GM12878 (cell line): ENCODE measurements around the gene FAM78A. TPM values are rescaled to one million over a fixed set of nuclear protein-coding genes. Genes with fewer than 3 reads are reported as not detected.

Experiments used
- ATAC-seq: fragments of 200-7000 bp; cut with Tn5 transposase; 3 replicates; pipeline ENCODE4 v1.9.1; 2020; ENCODE audit warnings: mild to moderate bottlenecking, moderate library complexity
- BruUV-seq: library from RNA; stranded (reverse); fragments of 400-500 nt; replicated peaks from 2 replicates; lab custom pipeline; 2021; lab: Mats Ljungman, UMichigan
- CTCF ChIA-PET: fragments of 300-600 bp; sonication (Branson Sonifier 250); formaldehyde crosslinking; extraction: SDS; loops from one replicate; lab custom pipeline; 2021; ENCODE audit warnings: inconsistent platforms; lab: Yijun Ruan, JAX
- POLR2A ChIA-PET: fragments of 350-600 bp; formaldehyde crosslinking; extraction: SDS; loops from one replicate; lab custom pipeline; 2021; ENCODE audit warnings: inconsistent platforms; lab: Charles Lee
- RAD21 ChIA-PET: fragments of 300-600 bp; sonication (Branson Sonifier 250); formaldehyde crosslinking; loops from one replicate; lab custom pipeline; 2023; ENCODE audit warnings: antibody characterized with exemption; ENCODE audit not compliant: unreplicated experiment; lab: Charles Lee
- SMC1A ChIA-PET: fragments of 300-600 bp; sonication (Branson Sonifier 250); formaldehyde crosslinking; loops from one replicate; lab custom pipeline; 2023; ENCODE audit not compliant: unreplicated experiment, uncharacterized antibody; lab: Charles Lee
- DNase-seq: peaks from one replicate; pipeline ENCODE4 v3.0.0-alpha.2; 2011; ENCODE audit warnings: low read depth, low spot score
- FAIRE-seq: peaks from 3 replicates; lab custom pipeline; 2011; peaks lifted over from hg19 to GRCh38; lab: Jason Lieb, UNC
- H2AFZ ChIP-seq: 2 replicates; pipeline ENCODE4 v1.6.0; 2011; ENCODE audit warnings: low read depth, low read length, control low read depth; ENCODE audit not compliant: control insufficient read depth
- H3K27ac ChIP-seq: 2 replicates; pipeline ENCODE4 v1.5.1; 2011; ENCODE audit warnings: control low read depth; ENCODE audit not compliant: control insufficient read depth, insufficient read depth
- H3K27me3 ChIP-seq, 2 experiments: replicated peaks in 1 of 2; 2 replicates each; pipeline versions ENCODE4 v1.6.0 to v1.6.1; 2011; ENCODE audit warnings: low read length in 1 of 2; ENCODE audit not compliant: control insufficient read depth in 2 of 2, insufficient read depth in 2 of 2
- H3K36me3 ChIP-seq, 2 experiments: 2 replicates each; pipeline ENCODE4 v1.5.1; 2011; ENCODE audit warnings: low read length in 1 of 2; ENCODE audit not compliant: control insufficient read depth in 2 of 2, insufficient read depth in 2 of 2
- H3K4me1 ChIP-seq: 2 replicates; pipeline ENCODE4 v1.6.1; 2011; ENCODE audit warnings: mild to moderate bottlenecking, low read length, moderate library complexity, mixed read lengths; ENCODE audit not compliant: control insufficient read depth, insufficient read depth
- H3K4me2 ChIP-seq: 2 replicates; pipeline ENCODE4 v1.6.0; 2011; ENCODE audit warnings: control low read depth; ENCODE audit not compliant: control insufficient read depth, insufficient read depth
- H3K4me3 ChIP-seq: fragments of 200-600 bp; sonication (generic); 2 replicates; pipeline ENCODE4 v1.5.1; 2016
- H3K79me2 ChIP-seq: 2 replicates; pipeline ENCODE4 v1.6.0; 2011; ENCODE audit warnings: low read length; ENCODE audit not compliant: control insufficient read depth, insufficient read depth
- H3K9ac ChIP-seq: 2 replicates; pipeline ENCODE4 v1.8.0; 2011; ENCODE audit warnings: low read length, control low read depth, mixed read lengths; ENCODE audit not compliant: control insufficient read depth, insufficient read depth
- H3K9me3 ChIP-seq: replicated peaks from 3 replicates; pipeline ENCODE4 v1.5.1; 2011; ENCODE audit warnings: mild to moderate bottlenecking, low read length; ENCODE audit not compliant: control insufficient read depth, insufficient read depth
- H4K20me1 ChIP-seq: 2 replicates; pipeline ENCODE4 v1.6.0; 2011; ENCODE audit not compliant: control insufficient read depth, insufficient read depth
- ATF2 ChIP-seq: IDR thresholded peaks from 2 replicates; pipeline ENCODE4 v1.6.1; 2012; ENCODE audit warnings: low read length, inconsistent platforms
- CBX5 ChIP-seq: sonication (generic); IDR thresholded peaks from 2 replicates; pipeline ENCODE4 v1.6.1; 2016; ENCODE audit warnings: low read depth, moderate library complexity, mild to moderate bottlenecking, inconsistent platforms
- HDGF ChIP-seq: fragments of 450-650 bp; IDR thresholded peaks from 2 replicates; pipeline ENCODE4 v1.6.1; 2016; ENCODE audit warnings: antibody characterized with exemption
- HSF1 ChIP-seq: fragments of 150-350 bp; IDR thresholded peaks from 2 replicates; pipeline ENCODE4 v1.6.1; 2014; ENCODE audit warnings: mild to moderate bottlenecking, low read depth, low read length
- JUND ChIP-seq: IDR thresholded peaks from 2 replicates; pipeline ENCODE4 v1.6.1; 2012; ENCODE audit warnings: low read depth, mild to moderate bottlenecking, low read length, improper control_type of control experiment, moderate library complexity
- KDM1A ChIP-seq: fragments of 200-600 bp; sonication (generic); IDR thresholded peaks from 2 replicates; pipeline ENCODE4 v1.6.1; 2016; ENCODE audit warnings: borderline replicate concordance
- LARP7 ChIP-seq: fragments of 450-650 bp; IDR thresholded peaks from 2 replicates; pipeline ENCODE4 v1.6.1; 2017; ENCODE audit warnings: mild to moderate bottlenecking
- MEF2B ChIP-seq: fragments of 450-650 bp; IDR thresholded peaks from 2 replicates; pipeline ENCODE4 v1.6.1; 2018; ENCODE audit warnings: mild to moderate bottlenecking, moderate library complexity; ENCODE audit not compliant: partially characterized antibody, poor library complexity, severe bottlenecking
- MYC ChIP-seq: IDR thresholded peaks from 2 replicates; pipeline ENCODE4 v1.6.1; 2011; ENCODE audit warnings: mild to moderate bottlenecking, low read length, moderate library complexity, inconsistent platforms; ENCODE audit not compliant: insufficient read depth, insufficient replicate concordance, insufficient read length, severe bottlenecking
- RFX5 ChIP-seq: IDR thresholded peaks from 2 replicates; pipeline ENCODE4 v1.6.1; 2011; ENCODE audit warnings: low read depth, low read length, improper control_type of control experiment
- RUNX3 ChIP-seq: IDR thresholded peaks from 2 replicates; pipeline ENCODE4 v1.6.1; 2012; ENCODE audit warnings: low read length, inconsistent platforms
- SIN3A ChIP-seq: IDR thresholded peaks from 2 replicates; pipeline ENCODE4 v1.6.1; 2012; ENCODE audit warnings: low read depth, low read length, improper control_type of control experiment
- ZNF207 ChIP-seq: fragments of 450-650 bp; IDR thresholded peaks from 2 replicates; pipeline ENCODE4 v1.6.1; 2014; ENCODE audit warnings: antibody characterized with exemption, mild to moderate bottlenecking, borderline replicate concordance
- ZNF24 ChIP-seq: fragments of 450-650 bp; IDR thresholded peaks from 2 replicates; pipeline ENCODE4 v1.6.1; 2017; ENCODE audit warnings: antibody characterized with exemption, mild to moderate bottlenecking
- ZNF274 ChIP-seq: IDR thresholded peaks from one replicate; pipeline ENCODE4 v1.8.0; 2011; ENCODE audit not compliant: insufficient read length, insufficient read depth
- WGBS: methylation state at CpG from one replicate; pipeline ENCODE4 v1.1.6; 2016; ENCODE audit warnings: low lambda C conversion rate; ENCODE audit not compliant: insufficient replicate concordance, insufficient coverage; ENCODE audit errors: missing lambda C conversion rate; 5-methylcytosine and 5-hydroxymethylcytosine counted together
- in situ Hi-C: fragments of 300-500 bp; cut with MboI; formaldehyde crosslinking; loops from 9 replicates; pipeline ENCODE4 v1.14.3; 2018; ENCODE audit warnings: mixed read lengths
- intact Hi-C: fragments of 100-400 bp; cut with micrococcal nuclease; formaldehyde crosslinking; loops from one replicate; pipeline ENCODE4 v1.14.2; 2022; ENCODE audit not compliant: unreplicated experiment
- polyA plus RNA-seq, 11 experiments: library from polyadenylated mRNA; depleted of rRNA in 4 of 11; unstranded in 6 of 11; stranded (reverse) in 5 of 11; fragments of >200 nt; fragmentation: Nextera tagmentation in 4 of 11; fragmentation: Illumina TruSeq in 1 of 11; extraction: Ambion mirVana in 4 of 11; extraction: Trizol in 1 of 11; gene quantifications; 1 replicate in 1 of 11; 2 replicates in 10 of 11; pipeline versions ENCODE4 v1.2.1 to v1.2.3, GENCODE V29; 2011 to 2016; ENCODE audit warnings: inconsistent platforms in 2 of 11, missing spikeins in 2 of 11, low read depth in 1 of 11
- total RNA-seq, 4 experiments: library from RNA; depleted of rRNA in 3 of 4; stranded (reverse); fragments of >200 nt in 3 of 4; fragmentation: Illumina TruSeq in 1 of 4; extraction: Trizol in 1 of 4; gene quantifications; 2 replicates each; pipeline versions ENCODE4 v1.2.1 to v1.2.3, GENCODE V29; 2013 to 2021
- TF ChIP-seq, protein P1 (sequence below): fragments of 450-650 bp; IDR thresholded peaks from 2 replicates; pipeline ENCODE4 v1.6.1; 2018; ENCODE audit warnings: mild to moderate bottlenecking, low read depth, moderate library complexity; ENCODE audit not compliant: partially characterized antibody
- TF ChIP-seq, protein P2 (sequence below): fragments of 450-650 bp; IDR thresholded peaks from 2 replicates; pipeline ENCODE4 v1.6.1; 2018; ENCODE audit warnings: borderline replicate concordance, mild to moderate bottlenecking; ENCODE audit not compliant: partially characterized antibody

The FAM78A gene
- total and polyA plus RNA-seq, 10 of the 15 experiments (the other 5 are each of a cell fraction or from before 2014, with no cell fraction given), result 0.18 to 32.5 (median 12.2) TPM

GRCh38 chr9:131264231-131264630 is 12.1 kb downstream of the FAM78A start:
- DNase-seq, result no peak
- Histone ChIP-seq H3K4me2 (no peak overlapping the region), H3K4me3 (no peak overlapping the region), H3K36me3 (peaks cover 13 to 26% of the 10 kb centered on the region in 2 experiments), H3K9me3 (no peaks in the 10 kb centered on the region), H3K27ac (no peak overlapping the region), H2AFZ (no peak overlapping the region), H4K20me1 (no peaks in the 10 kb centered on the region), H3K27me3 (no peaks in the 10 kb centered on the region), H3K79me2 (peaks cover 56% of the 10 kb centered on the region), H3K9ac (no peak overlapping the region)
- CTCF ChIA-PET, result interaction anchor here (1.7 kb wide), 1 partner anchor 11 kb away, joined by 6 read pairs; no protein-coding TSS in a partner anchor
- WGBS, result 97% methylated on average over 11 of the region's 11 CpGs
- RAD21 ChIA-PET, result interaction anchor here (1.1 to 2.8 kb wide), 3 partner anchors 9 to 11 kb away, joined by 3 to 13 read pairs (median 4); no protein-coding TSS in a partner anchor
- BruUV-seq, result no TSS peak
- POLR2A ChIA-PET, result interaction anchor here (2.5 kb wide), 1 partner anchor 12 kb away, joined by 12 read pairs; no protein-coding TSS in a partner anchor
- intact Hi-C loops (no loop called here), in situ Hi-C loops (loop anchor here (10.0 to 25.0 kb wide), 3 partner anchors 461 to 1873 kb away; partner anchors contain the start of genes C9orf78 and USP20)
- ATAC-seq, result no peak
- SMC1A ChIA-PET, result no interaction called here
- TF ChIP-seq ATF2 (no peak), RFX5 (no peak), JUND (no peak), ZNF24 (no peak), RUNX3 (no peak), ZNF274 (no peak), HSF1 (no peak), MYC (no peak), ZNF207 (no peak), LARP7 (no peak), HDGF (no peak), SIN3A (no peak), CBX5 (no peak), KDM1A (no peak), MEF2B (no peak)
- TF ChIP-seq, protein P1, sequence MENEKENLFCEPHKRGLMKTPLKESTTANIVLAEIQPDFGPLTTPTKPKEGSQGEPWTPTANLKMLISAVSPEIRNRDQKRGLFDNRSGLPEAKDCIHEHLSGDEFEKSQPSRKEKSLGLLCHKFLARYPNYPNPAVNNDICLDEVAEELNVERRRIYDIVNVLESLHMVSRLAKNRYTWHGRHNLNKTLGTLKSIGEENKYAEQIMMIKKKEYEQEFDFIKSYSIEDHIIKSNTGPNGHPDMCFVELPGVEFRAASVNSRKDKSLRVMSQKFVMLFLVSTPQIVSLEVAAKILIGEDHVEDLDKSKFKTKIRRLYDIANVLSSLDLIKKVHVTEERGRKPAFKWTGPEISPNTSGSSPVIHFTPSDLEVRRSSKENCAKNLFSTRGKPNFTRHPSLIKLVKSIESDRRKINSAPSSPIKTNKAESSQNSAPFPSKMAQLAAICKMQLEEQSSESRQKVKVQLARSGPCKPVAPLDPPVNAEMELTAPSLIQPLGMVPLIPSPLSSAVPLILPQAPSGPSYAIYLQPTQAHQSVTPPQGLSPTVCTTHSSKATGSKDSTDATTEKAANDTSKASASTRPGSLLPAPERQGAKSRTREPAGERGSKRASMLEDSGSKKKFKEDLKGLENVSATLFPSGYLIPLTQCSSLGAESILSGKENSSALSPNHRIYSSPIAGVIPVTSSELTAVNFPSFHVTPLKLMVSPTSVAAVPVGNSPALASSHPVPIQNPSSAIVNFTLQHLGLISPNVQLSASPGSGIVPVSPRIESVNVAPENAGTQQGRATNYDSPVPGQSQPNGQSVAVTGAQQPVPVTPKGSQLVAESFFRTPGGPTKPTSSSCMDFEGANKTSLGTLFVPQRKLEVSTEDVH, result no peak
- TF ChIP-seq, protein P2, sequence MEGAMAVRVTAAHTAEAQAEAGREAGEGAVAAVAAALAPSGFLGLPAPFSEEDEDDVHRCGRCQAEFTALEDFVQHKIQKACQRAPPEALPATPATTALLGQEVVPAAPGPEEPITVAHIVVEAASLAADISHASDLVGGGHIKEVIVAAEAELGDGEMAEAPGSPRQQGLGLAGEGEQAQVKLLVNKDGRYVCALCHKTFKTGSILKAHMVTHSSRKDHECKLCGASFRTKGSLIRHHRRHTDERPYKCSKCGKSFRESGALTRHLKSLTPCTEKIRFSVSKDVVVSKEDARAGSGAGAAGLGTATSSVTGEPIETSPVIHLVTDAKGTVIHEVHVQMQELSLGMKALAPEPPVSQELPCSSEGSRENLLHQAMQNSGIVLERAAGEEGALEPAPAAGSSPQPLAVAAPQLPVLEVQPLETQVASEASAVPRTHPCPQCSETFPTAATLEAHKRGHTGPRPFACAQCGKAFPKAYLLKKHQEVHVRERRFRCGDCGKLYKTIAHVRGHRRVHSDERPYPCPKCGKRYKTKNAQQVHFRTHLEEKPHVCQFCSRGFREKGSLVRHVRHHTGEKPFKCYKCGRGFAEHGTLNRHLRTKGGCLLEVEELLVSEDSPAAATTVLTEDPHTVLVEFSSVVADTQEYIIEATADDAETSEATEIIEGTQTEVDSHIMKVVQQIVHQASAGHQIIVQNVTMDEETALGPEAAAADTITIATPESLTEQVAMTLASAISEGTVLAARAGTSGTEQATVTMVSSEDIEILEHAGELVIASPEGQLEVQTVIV, result no peak
- TF ChIP-seq, all 136 proteins: peak for 0
- peaks cover 29% of the 10 kb centered on the region for H3K4me1 ChIP-seq
- no peak for FAIRE-seq
